UCSD-AML1 (cell line): ENCODE data around the gene E2F1.

Experiments
- DNase-seq: peaks from one replicate; lab custom pipeline; 2025; ENCODE audit not compliant: unreplicated experiment; lab: John Stamatoyannopoulos, UW

Gene E2F1

GRCh38 chr20:33686100-33686983 lies at the start of gene E2F1:
Gene E2F1 (minus strand): TSS chr20:33686385. CDS start chr20:33686264, 121 bp downstream.
- DNase-seq: peak; percentile 96

- DNase-seq: no peak
Measured at GRCh38 chr20:33733654-33734576, 47.7 kb upstream of the E2F1 start.

- no peak for DNase-seq
Measured at GRCh38 chr20:33732166-33732970, 46.2 kb upstream of the E2F1 start.

- DNase-seq: peak; percentile 89
Measured at GRCh38 chr20:33731693-33732165, 45.5 kb upstream of the E2F1 start, which contains the start of gene ZNF341. Gene ZNF341 (plus strand): TSS chr20:33731996. CDS start chr20:33732022, 26 bp downstream.

GRCh38 chr20:33730946-33731692 lies 44.9 kb upstream of the E2F1 start:
- no peak for DNase-seq

- no peak for DNase-seq
Measured at GRCh38 chr20:33729101-33729500, 42.9 kb upstream of the E2F1 start.

- DNase-seq: no peak
Measured at GRCh38 chr20:33728463-33728862, 42.3 kb upstream of the E2F1 start.

GRCh38 chr20:33727806-33728205 lies 41.6 kb upstream of the E2F1 start:
- no peak for DNase-seq

GRCh38 chr20:33727115-33727479 lies 40.9 kb upstream of the E2F1 start:
- no peak for DNase-seq

- DNase-seq: no peak
Measured at GRCh38 chr20:33725607-33726264, 39.6 kb upstream of the E2F1 start.

GRCh38 chr20:33724439-33725094 lies 38.4 kb upstream of the E2F1 start:
- no peak for DNase-seq

GRCh38 chr20:33721391-33722140 lies 35.4 kb upstream of the E2F1 start:
- DNase-seq: no peak

- DNase-seq: peak; percentile 90
Measured at GRCh38 chr20:33719989-33720709, 34.0 kb upstream of the E2F1 start, which contains the start of gene PXMP4. Gene PXMP4 (minus strand): TSS chr20:33720310. CDS start chr20:33720207, 103 bp downstream.

GRCh38 chr20:33719277-33719988 lies 33.2 kb upstream of the E2F1 start:
- no peak for DNase-seq

- DNase-seq: no peak
Measured at GRCh38 chr20:33716498-33716897, 30.3 kb upstream of the E2F1 start.

- no peak for DNase-seq
Measured at GRCh38 chr20:33713865-33714367, 27.7 kb upstream of the E2F1 start.

GRCh38 chr20:33711446-33711738 lies 25.2 kb upstream of the E2F1 start:
- DNase-seq: no peak
